HepG2 (cell line): Measurements from ENCODE around the gene TRRAP. TPM values are rescaled to one million over a fixed set of nuclear protein-coding genes. Genes with fewer than 3 reads are reported as not detected.

ENCODE experiments used
- ATAC-seq: fragments of 200-7000 bp; cut with Tn5 transposase; 3 replicates; pipeline ENCODE4 v1.9.1; 2020; ENCODE audit warnings: mild to moderate bottlenecking, moderate library complexity
- BruUV-seq: library from RNA; stranded (reverse); fragments of 400-500 nt; replicated peaks from 2 replicates; lab custom pipeline; 2021; lab: Mats Ljungman, UMichigan
- CTCF ChIA-PET: fragments of 300-600 bp; formaldehyde crosslinking; extraction: SDS; loops from one replicate; lab custom pipeline; 2021; ENCODE audit warnings: low total read pairs, inconsistent platforms, low intra/inter-chr PET ratio; lab: Yijun Ruan, JAX
- POLR2A ChIA-PET: fragments of 350-600 bp; sonication (Branson Sonifier 250); formaldehyde crosslinking; loops from one replicate; lab custom pipeline; 2020; ENCODE audit warnings: antibody characterized with exemption, inconsistent platforms; lab: Yijun Ruan, JAX
- DNase-seq: peaks from one replicate; pipeline ENCODE4 v3.0.0-alpha.2; 2015; ENCODE audit warnings: low spot score
- FAIRE-seq: peaks from 3 replicates; lab custom pipeline; 2011; peaks lifted over from hg19 to GRCh38; lab: Jason Lieb, UNC
- H2AFZ ChIP-seq: one replicate; pipeline ENCODE4 v1.6.1; 2011; ENCODE audit warnings: low read length, inconsistent platforms
- H3K27ac ChIP-seq: fragments of 300-600 bp; 3 replicates; pipeline ENCODE4 v1.8.0; 2011; ENCODE audit warnings: mixed run types, mild to moderate bottlenecking, mixed read lengths, low read length, inconsistent platforms; ENCODE audit not compliant: insufficient read depth; ENCODE audit errors: extremely low read length
- H3K27me3 ChIP-seq, 2 experiments: fragments of 200-600 bp in 1 of 2; 2 replicates in 1 of 2; 3 replicates in 1 of 2; pipeline versions ENCODE4 v1.6.0 to v1.8.0; 2011; ENCODE audit warnings: low read length in 2 of 2, mild to moderate bottlenecking in 2 of 2, moderate library complexity in 2 of 2, inconsistent platforms in 1 of 2; ENCODE audit not compliant: insufficient read depth in 2 of 2, control insufficient read depth in 1 of 2
- H3K36me3 ChIP-seq, 2 experiments: fragments of 200-600 bp in 1 of 2; replicated peaks in 1 of 2; 2 replicates in 1 of 2; 3 replicates in 1 of 2; pipeline versions ENCODE4 v1.5.1 to v1.8.0; 2011; ENCODE audit warnings: low read length in 2 of 2, inconsistent platforms in 1 of 2; ENCODE audit not compliant: insufficient read depth in 2 of 2, control insufficient read depth in 1 of 2
- H3K4me1 ChIP-seq: 2 replicates; pipeline ENCODE4 v1.5.1; 2012; ENCODE audit warnings: low read length, inconsistent platforms; ENCODE audit not compliant: insufficient read depth
- H3K4me2 ChIP-seq: 2 replicates; pipeline ENCODE4 v1.6.0; 2011; ENCODE audit warnings: low read depth, low read length, inconsistent platforms
- H3K4me3 ChIP-seq, 3 experiments: fragments of 200-600 bp in 1 of 3; sonication (generic), shearing (Covaris generic) in 1 of 3; replicated peaks in 1 of 3; 2 replicates each; pipeline ENCODE4 v1.5.1; 2011 to 2016; ENCODE audit warnings: low read length in 3 of 3, inconsistent platforms in 2 of 3, low read depth in 2 of 3, mild to moderate bottlenecking in 2 of 3, control low read depth in 1 of 3, mixed read lengths in 1 of 3; ENCODE audit not compliant: insufficient read depth in 1 of 3
- H3K79me2 ChIP-seq: one replicate; pipeline ENCODE4 v1.6.1; 2011; ENCODE audit warnings: low read length, inconsistent platforms; ENCODE audit not compliant: insufficient read depth
- H3K9ac ChIP-seq: 2 replicates; pipeline ENCODE4 v1.6.0; 2011; ENCODE audit warnings: mild to moderate bottlenecking, low read depth, low read length, inconsistent platforms; ENCODE audit not compliant: insufficient read depth
- H3K9me3 ChIP-seq: 2 replicates; pipeline ENCODE4 v1.5.1; 2012; ENCODE audit warnings: mild to moderate bottlenecking, low read length
- H4K20me1 ChIP-seq: 2 replicates; pipeline ENCODE4 v1.6.0; 2011; ENCODE audit warnings: inconsistent platforms, mild to moderate bottlenecking, low read length, moderate library complexity; ENCODE audit not compliant: insufficient read depth
- ZNF468 ChIP-seq: sonication (generic); formaldehyde crosslinking; IDR thresholded peaks from 2 replicates; pipeline ENCODE4 v1.8.0; 2022; ENCODE audit warnings: mild to moderate bottlenecking, moderate library complexity, missing genetic modification reagents
- WGBS: methylation state at CpG from one replicate; pipeline ENCODE4 v1.1.6; 2017; ENCODE audit warnings: low lambda C conversion rate; 5-methylcytosine and 5-hydroxymethylcytosine counted together
- in situ Hi-C: cut with HindIII; loops from 2 replicates; pipeline ENCODE4 v1.10.0; 2017; ENCODE audit warnings: low pct_unique_long_range_greater_than_20kb; ENCODE audit not compliant: extremely low pct_ligation_motif_present
- intact Hi-C: fragments of 100-400 bp; cut with micrococcal nuclease; formaldehyde crosslinking; loops from one replicate; pipeline ENCODE4 v1.10.0; 2022; ENCODE audit not compliant: unreplicated experiment
- polyA plus RNA-seq, 8 experiments: library from polyadenylated mRNA; depleted of rRNA in 3 of 8; stranded (reverse) in 7 of 8; unstranded in 1 of 8; fragments of >200 nt; fragmentation: Illumina TruSeq in 4 of 8; extraction: Trizol in 4 of 8; gene quantifications; 2 replicates each; pipeline versions ENCODE4 v1.2.1 to v1.2.3, GENCODE V29; 2011 to 2016; ENCODE audit warnings: low read depth in 4 of 8, missing spikeins in 1 of 8, mixed read lengths in 1 of 8; ENCODE audit not compliant: insufficient read depth in 1 of 8
- total RNA-seq, 5 experiments: library from RNA; depleted of rRNA; stranded (reverse); fragments of >200 nt; fragmentation: Illumina TruSeq; extraction: Trizol; gene quantifications; 2 replicates each; pipeline ENCODE4 v1.2.3, GENCODE V29; 2016; ENCODE audit warnings: low read depth in 1 of 5
- TF ChIP-seq, protein P1 (sequence below): sonication (generic); formaldehyde crosslinking; IDR thresholded peaks from 2 replicates; pipeline ENCODE4 v1.5.0; 2020; ENCODE audit warnings: mild to moderate bottlenecking, missing genetic modification reagents
- TF ChIP-seq, protein P2 (sequence below): sonication (generic); formaldehyde crosslinking; IDR thresholded peaks from 2 replicates; pipeline ENCODE4 v1.9.0; 2021; ENCODE audit warnings: mild to moderate bottlenecking, missing genetic modification reagents
- TF ChIP-seq, protein P3 (sequence below), 2 experiments: sonication (generic) in 1 of 2; formaldehyde crosslinking in 1 of 2; IDR thresholded peaks; 2 replicates each; pipeline versions ENCODE4 v1.4.0 to v1.6.1; 2018 to 2020; ENCODE audit warnings: missing genetic modification reagents in 2 of 2, borderline replicate concordance in 1 of 2, low read depth in 1 of 2, mild to moderate bottlenecking in 1 of 2, missing biosample characterization in 1 of 2
- TF ChIP-seq, protein P4 (sequence below): sonication (generic); formaldehyde crosslinking; IDR thresholded peaks from 2 replicates; pipeline ENCODE4 v1.4.0; 2020; ENCODE audit warnings: mild to moderate bottlenecking, missing genetic modification reagents

The TRRAP gene
- total and polyA plus RNA-seq, 2 of the 13 experiments (the other 11 are each of a cell fraction or from before 2014, with no cell fraction given), result 8.6 to 10.5 TPM

DNA sequence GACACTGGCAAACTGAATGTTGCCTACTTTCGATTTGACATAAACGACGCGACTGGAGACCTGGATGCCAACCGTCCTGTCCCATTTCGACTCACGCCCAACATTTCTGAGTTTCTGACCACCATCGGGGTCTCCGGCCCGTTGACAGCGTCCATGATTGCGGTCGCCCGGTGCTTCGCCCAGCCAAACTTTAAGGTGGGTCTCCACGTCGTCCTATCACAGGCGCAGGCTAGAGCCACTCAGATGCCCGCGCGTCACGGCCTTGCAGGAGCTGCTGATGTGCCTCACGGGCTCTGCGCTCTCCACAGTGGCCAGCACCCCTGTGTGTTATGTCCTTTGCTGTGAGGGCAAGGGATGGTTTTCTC lies 133.0 kb downstream of the TRRAP start:
- POLR2A ChIA-PET, result no interaction called here
- FAIRE-seq, result no peak
- TF ChIP-seq, protein P1, sequence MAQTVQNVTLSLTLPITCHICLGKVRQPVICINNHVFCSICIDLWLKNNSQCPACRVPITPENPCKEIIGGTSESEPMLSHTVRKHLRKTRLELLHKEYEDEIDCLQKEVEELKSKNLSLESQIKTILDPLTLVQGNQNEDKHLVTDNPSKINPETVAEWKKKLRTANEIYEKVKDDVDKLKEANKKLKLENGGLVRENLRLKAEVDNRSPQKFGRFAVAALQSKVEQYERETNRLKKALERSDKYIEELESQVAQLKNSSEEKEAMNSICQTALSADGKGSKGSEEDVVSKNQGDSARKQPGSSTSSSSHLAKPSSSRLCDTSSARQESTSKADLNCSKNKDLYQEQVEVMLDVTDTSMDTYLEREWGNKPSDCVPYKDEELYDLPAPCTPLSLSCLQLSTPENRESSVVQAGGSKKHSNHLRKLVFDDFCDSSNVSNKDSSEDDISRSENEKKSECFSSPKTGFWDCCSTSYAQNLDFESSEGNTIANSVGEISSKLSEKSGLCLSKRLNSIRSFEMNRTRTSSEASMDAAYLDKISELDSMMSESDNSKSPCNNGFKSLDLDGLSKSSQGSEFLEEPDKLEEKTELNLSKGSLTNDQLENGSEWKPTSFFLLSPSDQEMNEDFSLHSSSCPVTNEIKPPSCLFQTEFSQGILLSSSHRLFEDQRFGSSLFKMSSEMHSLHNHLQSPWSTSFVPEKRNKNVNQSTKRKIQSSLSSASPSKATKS (CRISPR knock-in tag), result no peak
- TF ChIP-seq, protein P2, sequence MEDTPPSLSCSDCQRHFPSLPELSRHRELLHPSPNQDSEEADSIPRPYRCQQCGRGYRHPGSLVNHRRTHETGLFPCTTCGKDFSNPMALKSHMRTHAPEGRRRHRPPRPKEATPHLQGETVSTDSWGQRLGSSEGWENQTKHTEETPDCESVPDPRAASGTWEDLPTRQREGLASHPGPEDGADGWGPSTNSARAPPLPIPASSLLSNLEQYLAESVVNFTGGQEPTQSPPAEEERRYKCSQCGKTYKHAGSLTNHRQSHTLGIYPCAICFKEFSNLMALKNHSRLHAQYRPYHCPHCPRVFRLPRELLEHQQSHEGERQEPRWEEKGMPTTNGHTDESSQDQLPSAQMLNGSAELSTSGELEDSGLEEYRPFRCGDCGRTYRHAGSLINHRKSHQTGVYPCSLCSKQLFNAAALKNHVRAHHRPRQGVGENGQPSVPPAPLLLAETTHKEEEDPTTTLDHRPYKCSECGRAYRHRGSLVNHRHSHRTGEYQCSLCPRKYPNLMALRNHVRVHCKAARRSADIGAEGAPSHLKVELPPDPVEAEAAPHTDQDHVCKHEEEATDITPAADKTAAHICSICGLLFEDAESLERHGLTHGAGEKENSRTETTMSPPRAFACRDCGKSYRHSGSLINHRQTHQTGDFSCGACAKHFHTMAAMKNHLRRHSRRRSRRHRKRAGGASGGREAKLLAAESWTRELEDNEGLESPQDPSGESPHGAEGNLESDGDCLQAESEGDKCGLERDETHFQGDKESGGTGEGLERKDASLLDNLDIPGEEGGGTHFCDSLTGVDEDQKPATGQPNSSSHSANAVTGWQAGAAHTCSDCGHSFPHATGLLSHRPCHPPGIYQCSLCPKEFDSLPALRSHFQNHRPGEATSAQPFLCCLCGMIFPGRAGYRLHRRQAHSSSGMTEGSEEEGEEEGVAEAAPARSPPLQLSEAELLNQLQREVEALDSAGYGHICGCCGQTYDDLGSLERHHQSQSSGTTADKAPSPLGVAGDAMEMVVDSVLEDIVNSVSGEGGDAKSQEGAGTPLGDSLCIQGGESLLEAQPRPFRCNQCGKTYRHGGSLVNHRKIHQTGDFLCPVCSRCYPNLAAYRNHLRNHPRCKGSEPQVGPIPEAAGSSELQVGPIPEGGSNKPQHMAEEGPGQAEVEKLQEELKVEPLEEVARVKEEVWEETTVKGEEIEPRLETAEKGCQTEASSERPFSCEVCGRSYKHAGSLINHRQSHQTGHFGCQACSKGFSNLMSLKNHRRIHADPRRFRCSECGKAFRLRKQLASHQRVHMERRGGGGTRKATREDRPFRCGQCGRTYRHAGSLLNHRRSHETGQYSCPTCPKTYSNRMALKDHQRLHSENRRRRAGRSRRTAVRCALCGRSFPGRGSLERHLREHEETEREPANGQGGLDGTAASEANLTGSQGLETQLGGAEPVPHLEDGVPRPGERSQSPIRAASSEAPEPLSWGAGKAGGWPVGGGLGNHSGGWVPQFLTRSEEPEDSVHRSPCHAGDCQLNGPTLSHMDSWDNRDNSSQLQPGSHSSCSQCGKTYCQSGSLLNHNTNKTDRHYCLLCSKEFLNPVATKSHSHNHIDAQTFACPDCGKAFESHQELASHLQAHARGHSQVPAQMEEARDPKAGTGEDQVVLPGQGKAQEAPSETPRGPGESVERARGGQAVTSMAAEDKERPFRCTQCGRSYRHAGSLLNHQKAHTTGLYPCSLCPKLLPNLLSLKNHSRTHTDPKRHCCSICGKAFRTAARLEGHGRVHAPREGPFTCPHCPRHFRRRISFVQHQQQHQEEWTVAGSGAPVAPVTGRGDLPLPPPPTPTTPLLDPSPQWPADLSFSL (CRISPR knock-in tag), result no peak
- TF ChIP-seq, protein P3, sequence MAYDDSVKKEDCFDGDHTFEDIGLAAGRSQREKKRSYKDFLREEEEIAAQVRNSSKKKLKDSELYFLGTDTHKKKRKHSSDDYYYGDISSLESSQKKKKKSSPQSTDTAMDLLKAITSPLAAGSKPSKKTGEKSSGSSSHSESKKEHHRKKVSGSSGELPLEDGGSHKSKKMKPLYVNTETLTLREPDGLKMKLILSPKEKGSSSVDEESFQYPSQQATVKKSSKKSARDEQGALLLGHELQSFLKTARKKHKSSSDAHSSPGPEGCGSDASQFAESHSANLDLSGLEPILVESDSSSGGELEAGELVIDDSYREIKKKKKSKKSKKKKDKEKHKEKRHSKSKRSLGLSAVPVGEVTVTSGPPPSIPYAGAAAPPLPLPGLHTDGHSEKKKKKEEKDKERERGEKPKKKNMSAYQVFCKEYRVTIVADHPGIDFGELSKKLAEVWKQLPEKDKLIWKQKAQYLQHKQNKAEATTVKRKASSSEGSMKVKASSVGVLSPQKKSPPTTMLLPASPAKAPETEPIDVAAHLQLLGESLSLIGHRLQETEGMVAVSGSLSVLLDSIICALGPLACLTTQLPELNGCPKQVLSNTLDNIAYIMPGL (CRISPR knock-in tag; IDR thresholded peaks at IDR 0.05; ENCODE audit: borderline replicate concordance in 1 of 2, low read depth in 1 of 2), result no peak
- no peak for TF ChIP-seq ZNF468
- TF ChIP-seq, protein P4, sequence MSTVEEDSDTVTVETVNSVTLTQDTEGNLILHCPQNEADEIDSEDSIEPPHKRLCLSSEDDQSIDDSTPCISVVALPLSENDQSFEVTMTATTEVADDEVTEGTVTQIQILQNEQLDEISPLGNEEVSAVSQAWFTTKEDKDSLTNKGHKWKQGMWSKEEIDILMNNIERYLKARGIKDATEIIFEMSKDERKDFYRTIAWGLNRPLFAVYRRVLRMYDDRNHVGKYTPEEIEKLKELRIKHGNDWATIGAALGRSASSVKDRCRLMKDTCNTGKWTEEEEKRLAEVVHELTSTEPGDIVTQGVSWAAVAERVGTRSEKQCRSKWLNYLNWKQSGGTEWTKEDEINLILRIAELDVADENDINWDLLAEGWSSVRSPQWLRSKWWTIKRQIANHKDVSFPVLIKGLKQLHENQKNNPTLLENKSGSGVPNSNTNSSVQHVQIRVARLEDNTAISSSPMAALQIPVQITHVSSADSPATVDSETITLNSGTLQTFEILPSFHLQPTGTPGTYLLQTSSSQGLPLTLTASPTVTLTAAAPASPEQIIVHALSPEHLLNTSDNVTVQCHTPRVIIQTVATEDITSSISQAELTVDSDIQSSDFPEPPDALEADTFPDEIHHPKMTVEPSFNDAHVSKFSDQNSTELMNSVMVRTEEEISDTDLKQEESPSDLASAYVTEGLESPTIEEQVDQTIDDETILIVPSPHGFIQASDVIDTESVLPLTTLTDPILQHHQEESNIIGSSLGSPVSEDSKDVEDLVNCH, result no peak

More for the DNA sequence above, 133.0 kb downstream of the TRRAP start:
- CTCF ChIA-PET, result no interaction called here
- no peak for ATAC-seq
- Histone ChIP-seq H3K9ac (no peak overlapping the region), H3K36me3 (peaks cover 34 to 72% of the 10 kb centered on the region in 2 experiments; a peak in 4 of 5 replicates), H3K4me2 (no peak overlapping the region), H3K27ac (no peak overlapping the region), H3K4me3 (no peak overlapping the region), H2AFZ (no peak overlapping the region), H4K20me1 (no peaks in the 10 kb centered on the region), H3K9me3 (no peaks in the 10 kb centered on the region), H3K79me2 (no peaks in the 10 kb centered on the region), H3K27me3 (no peaks in the 10 kb centered on the region), H3K4me1 (no peaks in the 10 kb centered on the region)
- no peak for DNase-seq
- in situ Hi-C loops (no loop called here), intact Hi-C loops (no loop called here)
- no TSS peak for BruUV-seq
- WGBS, result 98% methylated on average over 24 of the region's 24 CpGs
